Osteoblast (primary cell): ENCODE measurements around the gene PLCG2. TPM values are rescaled to one million over a fixed set of nuclear protein-coding genes. Genes with fewer than 3 reads are reported as not detected.

Source experiments
- DNase-seq: peaks from one replicate; pipeline ENCODE4 v3.0.0; 2011; ENCODE audit warnings: low spot score, mixed read lengths; ENCODE audit not compliant: insufficient read length; ENCODE audit errors: missing footprints
- H2AFZ ChIP-seq: 2 replicates; pipeline ENCODE4 v1.6.0; 2011; ENCODE audit warnings: mild to moderate bottlenecking, low read length
- H3K27ac ChIP-seq: 2 replicates; pipeline ENCODE4 v1.5.1; 2011; ENCODE audit warnings: mild to moderate bottlenecking, low read depth, low read length, moderate library complexity
- H3K27me3 ChIP-seq: 2 replicates; pipeline ENCODE4 v1.6.0; 2012; ENCODE audit warnings: mild to moderate bottlenecking, control low read depth, inconsistent platforms, low read length, moderate library complexity; ENCODE audit not compliant: insufficient read depth
- H3K36me3 ChIP-seq: 2 replicates; pipeline ENCODE4 v1.5.1; 2011; ENCODE audit warnings: mild to moderate bottlenecking, low read length, control low read depth, moderate library complexity; ENCODE audit not compliant: insufficient read depth
- H3K4me1 ChIP-seq: 2 replicates; pipeline ENCODE4 v1.5.1; 2011; ENCODE audit warnings: mild to moderate bottlenecking, low read length, control low read depth, moderate library complexity; ENCODE audit not compliant: insufficient read depth
- H3K4me2 ChIP-seq: 2 replicates; pipeline ENCODE4 v1.6.0; 2011; ENCODE audit warnings: mild to moderate bottlenecking, low read length; ENCODE audit not compliant: insufficient read depth
- H3K4me3 ChIP-seq: fragments of 200-600 bp; sonication (generic); 3 replicates; pipeline ENCODE4 v1.5.1; 2012; ENCODE audit warnings: mild to moderate bottlenecking, low read length, inconsistent platforms; ENCODE audit not compliant: insufficient read depth
- H3K79me2 ChIP-seq: 2 replicates; pipeline ENCODE4 v1.6.0; 2012; ENCODE audit warnings: mild to moderate bottlenecking, low read length, control low read depth, inconsistent platforms; ENCODE audit not compliant: insufficient read depth
- H3K9me3 ChIP-seq: 2 replicates; pipeline ENCODE4 v1.5.1; 2011; ENCODE audit warnings: low read depth, low read length, control low read depth
- H4K20me1 ChIP-seq: 2 replicates; pipeline ENCODE4 v1.6.0; 2012; ENCODE audit warnings: mild to moderate bottlenecking, low read length, control low read depth; ENCODE audit not compliant: insufficient read depth
- CTCF ChIP-seq: IDR thresholded peaks from 2 replicates; pipeline ENCODE4 v1.5.1; 2011; ENCODE audit warnings: mild to moderate bottlenecking, low read depth, low read length, moderate library complexity; ENCODE audit errors: extremely low read depth
- total RNA-seq: library from RNA; depleted of rRNA; stranded (reverse); fragments of >200 nt; gene quantifications from 2 replicates; pipeline ENCODE4 v1.2.3, GENCODE V29; 2012

The PLCG2 gene
- total RNA-seq, 1 donor = 1.1 TPM

GRCh38 chr16:81816793-81817210 lies 37.7 kb downstream of the PLCG2 start:
- Histone ChIP-seq H3K4me3 (no peak overlapping the region), H3K36me3 (no peaks in the 10 kb centered on the region), H3K4me1 (no peaks in the 10 kb centered on the region), H3K79me2 (no peaks in the 10 kb centered on the region), H3K9me3 (no peaks in the 10 kb centered on the region), H4K20me1 (no peaks in the 10 kb centered on the region), H3K27ac (no peak overlapping the region), H3K4me2 (no peak overlapping the region), H2AFZ (no peak overlapping the region), H3K27me3 (no peaks in the 10 kb centered on the region)
- no peak for DNase-seq
- TF ChIP-seq CTCF = no peak

- Histone ChIP-seq H3K4me2 (no peak overlapping the region), H3K79me2 (no peaks in the 10 kb centered on the region), H3K4me1 (no peaks in the 10 kb centered on the region), H2AFZ (no peak overlapping the region), H4K20me1 (no peaks in the 10 kb centered on the region), H3K4me3 (no peak overlapping the region), H3K9me3 (no peaks in the 10 kb centered on the region), H3K27me3 (no peaks in the 10 kb centered on the region), H3K27ac (no peak overlapping the region), H3K36me3 (no peaks in the 10 kb centered on the region)
- no peak for DNase-seq
- no peak for TF ChIP-seq CTCF
Observed at GRCh38 chr16:81817296-81817695, 38.2 kb downstream of the PLCG2 start.

GRCh38 chr16:81817789-81818567 lies 38.9 kb downstream of the PLCG2 start:
- H3K4me2 ChIP-seq = no peak overlapping the region
- H3K9me3 ChIP-seq = no peaks in the 10 kb centered on the region
- no peak overlapping the region for H2AFZ ChIP-seq
- no peak overlapping the region for H3K27ac ChIP-seq
- no peaks in the 10 kb centered on the region for H3K36me3 ChIP-seq
- H4K20me1 ChIP-seq = no peaks in the 10 kb centered on the region
- H3K4me1 ChIP-seq = no peaks in the 10 kb centered on the region
- no peaks in the 10 kb centered on the region for H3K79me2 ChIP-seq
- no peak for TF ChIP-seq CTCF
- H3K4me3 ChIP-seq = no peak overlapping the region
- DNase-seq = no peak
- no peaks in the 10 kb centered on the region for H3K27me3 ChIP-seq

- H2AFZ ChIP-seq = no peak overlapping the region
- no peak overlapping the region for H3K4me2 ChIP-seq
- DNase-seq = no peak
- H3K27me3 ChIP-seq = no peaks in the 10 kb centered on the region
- no peaks in the 10 kb centered on the region for H3K4me1 ChIP-seq
- H4K20me1 ChIP-seq = no peaks in the 10 kb centered on the region
- H3K79me2 ChIP-seq = no peaks in the 10 kb centered on the region
- H3K4me3 ChIP-seq = no peak overlapping the region
- H3K36me3 ChIP-seq = no peaks in the 10 kb centered on the region
- no peak for TF ChIP-seq CTCF
- no peak overlapping the region for H3K27ac ChIP-seq
- no peaks in the 10 kb centered on the region for H3K9me3 ChIP-seq
Observed at GRCh38 chr16:81818568-81818896, 39.4 kb downstream of the PLCG2 start.
